Body of pancreas (tissue), 4 donors: ENCODE results near the gene CADM4.

Experiments
- POLR2A ChIP-seq, 3 donors: fragments of 450-650 bp; IDR thresholded peaks; one replicate each; pipeline ENCODE4 v1.6.1; 2016; ENCODE audit warnings: antibody characterized with exemption in 3 of 3, mild to moderate bottlenecking in 2 of 3
- TF ChIP-seq, protein P1 (sequence below), 7 experiments: fragments of 450-650 bp in 4 of 7; fragments of 200-600 bp in 3 of 7; sonication (generic) in 3 of 7; IDR thresholded peaks; one replicate each; pipeline ENCODE4 v1.5.1; 2016 to 2019; ENCODE audit warnings: antibody characterized with exemption in 7 of 7

GRCh38 chr19:43609872-43610271, 29.8 kb downstream of the CADM4 start:
- no peak for TF ChIP-seq POLR2A (IDR thresholded peaks at IDR 0.05)
- TF ChIP-seq, protein P1, sequence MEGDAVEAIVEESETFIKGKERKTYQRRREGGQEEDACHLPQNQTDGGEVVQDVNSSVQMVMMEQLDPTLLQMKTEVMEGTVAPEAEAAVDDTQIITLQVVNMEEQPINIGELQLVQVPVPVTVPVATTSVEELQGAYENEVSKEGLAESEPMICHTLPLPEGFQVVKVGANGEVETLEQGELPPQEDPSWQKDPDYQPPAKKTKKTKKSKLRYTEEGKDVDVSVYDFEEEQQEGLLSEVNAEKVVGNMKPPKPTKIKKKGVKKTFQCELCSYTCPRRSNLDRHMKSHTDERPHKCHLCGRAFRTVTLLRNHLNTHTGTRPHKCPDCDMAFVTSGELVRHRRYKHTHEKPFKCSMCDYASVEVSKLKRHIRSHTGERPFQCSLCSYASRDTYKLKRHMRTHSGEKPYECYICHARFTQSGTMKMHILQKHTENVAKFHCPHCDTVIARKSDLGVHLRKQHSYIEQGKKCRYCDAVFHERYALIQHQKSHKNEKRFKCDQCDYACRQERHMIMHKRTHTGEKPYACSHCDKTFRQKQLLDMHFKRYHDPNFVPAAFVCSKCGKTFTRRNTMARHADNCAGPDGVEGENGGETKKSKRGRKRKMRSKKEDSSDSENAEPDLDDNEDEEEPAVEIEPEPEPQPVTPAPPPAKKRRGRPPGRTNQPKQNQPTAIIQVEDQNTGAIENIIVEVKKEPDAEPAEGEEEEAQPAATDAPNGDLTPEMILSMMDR (IDR thresholded peaks at IDR 0.05), result no peak
